K562 (cell line): ENCODE results near the gene TARS2. TPM values are rescaled to one million over a fixed set of nuclear protein-coding genes. Genes with fewer than 3 reads are reported as not detected.

Experiments
- CSDE1 ChIP-seq, 2 experiments: fragments of 450-650 bp; IDR thresholded peaks; 2 replicates each; pipeline ENCODE4 v1.6.1; 2016; ENCODE audit warnings: mild to moderate bottlenecking in 1 of 2
- ELF1 ChIP-seq: fragments of 200-800 bp; sonication (Bioruptor generic); IDR thresholded peaks from 2 replicates; pipeline ENCODE4 v1.6.1; 2016; ENCODE audit warnings: missing genetic modification characterization, missing compliant biosample characterization
- JUNB ChIP-seq: fragments of 450-650 bp; formaldehyde crosslinking; conservative IDR thresholded peaks from 2 replicates; pipeline ENCODE4 v1.4.0; 2020; ENCODE audit warnings: mild to moderate bottlenecking
- JUND ChIP-seq, 2 experiments: IDR thresholded peaks; 2 replicates in 1 of 2; 3 replicates in 1 of 2; pipeline ENCODE4 v1.6.1; 2011; ENCODE audit warnings: borderline replicate concordance in 2 of 2, low read depth in 2 of 2, low read length in 2 of 2, improper control_type of control experiment in 1 of 2, missing biosample characterization in 1 of 2, missing genetic modification characterization in 1 of 2, missing genetic modification reagents in 1 of 2
- KAT8 ChIP-seq: fragments of 450-650 bp; IDR thresholded peaks from 2 replicates; pipeline ENCODE4 v1.6.1; 2016; ENCODE audit warnings: low read depth, mild to moderate bottlenecking
- KLF10 ChIP-seq: fragments of 250-450 bp; sonication (Bioruptor Pico); IDR thresholded peaks from 2 replicates; pipeline ENCODE4 v1.6.1; 2021; ENCODE audit warnings: matching md5 sums
- MGA ChIP-seq: fragments of 450-650 bp; IDR thresholded peaks from 2 replicates; pipeline ENCODE4 v1.6.1; 2016; ENCODE audit warnings: mild to moderate bottlenecking, moderate library complexity
- POLR2AphosphoS2 ChIP-seq: IDR thresholded peaks from 2 replicates; pipeline ENCODE4 v1.6.1; 2012; ENCODE audit warnings: low read length, improper control_type of control experiment
- PREB ChIP-seq: sonication (generic); formaldehyde crosslinking; IDR thresholded peaks from 2 replicates; pipeline ENCODE4 v1.8.1; 2023; ENCODE audit warnings: mild to moderate bottlenecking, missing genetic modification reagents
- SETDB1 ChIP-seq: IDR thresholded peaks from one replicate; pipeline ENCODE4 v1.6.1; 2012; ENCODE audit warnings: low read length, control low read depth, inconsistent platforms
- SRSF1 ChIP-seq: fragments of 200-400 bp; formaldehyde crosslinking; IDR thresholded peaks from 2 replicates; pipeline ENCODE4 v1.6.1; 2017; ENCODE audit warnings: mild to moderate bottlenecking, low read depth, low read length, moderate library complexity
- TGIF2 ChIP-seq: sonication (generic); formaldehyde crosslinking; IDR thresholded peaks from 2 replicates; pipeline ENCODE4 v1.8.1; 2022; ENCODE audit warnings: mild to moderate bottlenecking, missing genetic modification reagents, moderate library complexity
- ZFX ChIP-seq: sonication (generic); formaldehyde crosslinking; IDR thresholded peaks from 2 replicates; pipeline ENCODE4 v1.8.0; 2022; ENCODE audit warnings: mild to moderate bottlenecking, missing genetic modification reagents, moderate library complexity
- ZNF146 ChIP-seq: IDR thresholded peaks from one replicate; pipeline ENCODE4 v1.6.1; 2018; ENCODE audit warnings: missing compliant biosample characterization; ENCODE audit not compliant: unreplicated experiment
- ZNF436 ChIP-seq: fragments of 250-450, 450-650 bp; sonication (Bioruptor Pico); formaldehyde crosslinking; IDR thresholded peaks from 2 replicates; pipeline ENCODE4 v1.7.0; 2020; ENCODE audit warnings: mild to moderate bottlenecking
- polyA plus RNA-seq, 8 experiments: library from polyadenylated mRNA; depleted of rRNA in 4 of 8; stranded (reverse) in 5 of 8; unstranded in 3 of 8; fragments of >200 nt; fragmentation: Nextera tagmentation in 2 of 8; fragmentation: Illumina TruSeq in 1 of 8; extraction: Ambion mirVana in 2 of 8; extraction: Trizol in 1 of 8; gene quantifications; 2 replicates each; pipeline versions ENCODE4 v1.2.1 to v1.2.3, GENCODE V29; 2011 to 2014; ENCODE audit warnings: inconsistent platforms in 1 of 8, missing spikeins in 1 of 8
- total RNA-seq, 7 experiments: library from RNA; depleted of rRNA in 6 of 7; stranded (reverse); fragments of >200 nt in 6 of 7; fragmentation: Illumina TruSeq in 2 of 7; extraction: Trizol in 2 of 7; gene quantifications; 2 replicates each; pipeline versions ENCODE4 v1.2.1 to v1.2.3, GENCODE V29; 2011 to 2021; ENCODE audit warnings: low replicate concordance in 1 of 7

The TARS2 gene
- total and polyA plus RNA-seq, 9 of the 15 experiments (the other 6 are each of a cell fraction or from before 2014, with no cell fraction given), result 17.0 to 64.2 (median 39.4) TPM

- TF ChIP-seq MGA (no peak), ELF1 (tag) (no peak), KLF10 (CRISPR knock-in tag) (no peak), CSDE1 (IDR thresholded peaks at IDR 0.05) (no peak), KAT8 (no peak), ZNF146 (CRISPR knock-in tag) (no peak), SETDB1 (no peak), ZFX (CRISPR knock-in tag) (peak; percentile 68), PREB (no peak), TGIF2 (CRISPR knock-in tag) (no peak), POLR2AphosphoS2 (peak; percentile 69; the same call in 1 of the 2 replicates), ZNF436 (no peak), JUND (IDR thresholded peaks at IDR 0.05; ENCODE audit: borderline replicate concordance, low read depth, low read length) (peak; percentile 97), JUND (tag; IDR thresholded peaks at IDR 0.05; ENCODE audit: borderline replicate concordance, low read depth, low read length) (peak; percentile 93; the same call in 2 of the 3 replicates), JUNB (CRISPR knock-in tag) (no peak), SRSF1 (no peak)
These were observed 21.0 kb downstream of the TARS2 start, which contains the start of gene ECM1 (continued) for GRCh38 chr1:150507912-150508864.
